Skin of body (tissue), 2 donors: ENCODE results near the gene ZNF239. TPM values are rescaled to one million over a fixed set of nuclear protein-coding genes. Genes with fewer than 3 reads are reported as not detected.
"Not testable (repeated sequence)": the region's sequence is repeated elsewhere in the genome, so short reads cannot be mapped to it uniquely, and the experiment has no call there.

Experiments
- DNase-seq: peaks from one replicate; lab custom pipeline; 2025; lab: John Stamatoyannopoulos, UW
- total RNA-seq: library from RNA; depleted of rRNA; stranded (reverse); fragments of >200 nt; gene quantifications from one replicate; pipeline ENCODE4 v1.2.3, GENCODE V29; 2014

ZNF239 gene
- total RNA-seq, result 5.6 TPM

- peak; percentile 73 for DNase-seq
Observed at GRCh38 chr10:43574001-43574892, at the start of gene ZNF239. Gene ZNF239 (minus strand): TSS chr10:43574616. CDS start chr10:43558079, 16,537 bp downstream.

GRCh38 chr10:43623351-43623750, 48.9 kb upstream of the ZNF239 start:
- no peak for DNase-seq

- no peak for DNase-seq
Observed at GRCh38 chr10:43622038-43622437, 47.6 kb upstream of the ZNF239 start.

GRCh38 chr10:43619368-43619767, 45.0 kb upstream of the ZNF239 start:
- no peak for DNase-seq

- DNase-seq, result no peak
Observed at GRCh38 chr10:43616697-43617370, 42.4 kb upstream of the ZNF239 start.

GRCh38 chr10:43610636-43611035, 36.2 kb upstream of the ZNF239 start:
- no peak for DNase-seq

GRCh38 chr10:43607199-43607573, 32.8 kb upstream of the ZNF239 start:
- no peak for DNase-seq

- peak; percentile 18 for DNase-seq
Observed at GRCh38 chr10:43606323-43607198, 32.1 kb upstream of the ZNF239 start, which contains the start of gene ZNF485. Gene ZNF485 (plus strand): TSS chr10:43606438. CDS start chr10:43607051, 613 bp downstream.

GRCh38 chr10:43605850-43606322, 31.5 kb upstream of the ZNF239 start:
- no peak for DNase-seq

GRCh38 chr10:43601576-43601975, 27.2 kb upstream of the ZNF239 start:
- DNase-seq, result not testable (repeated sequence)

GRCh38 chr10:43599333-43599732, 24.9 kb upstream of the ZNF239 start:
- no peak for DNase-seq

- DNase-seq, result no peak
Observed at GRCh38 chr10:43598446-43598845, 24.0 kb upstream of the ZNF239 start.

GRCh38 chr10:43596546-43596945, 22.1 kb upstream of the ZNF239 start:
- DNase-seq, result no peak

GRCh38 chr10:43595739-43596298, 21.4 kb upstream of the ZNF239 start:
- no peak for DNase-seq

- DNase-seq, result peak; percentile 31
Observed at GRCh38 chr10:43594944-43595589, 20.7 kb upstream of the ZNF239 start.

- DNase-seq, result no peak
Observed at GRCh38 chr10:43591303-43591904, 17.0 kb upstream of the ZNF239 start.

GRCh38 chr10:43586730-43587115, 12.3 kb upstream of the ZNF239 start:
- not testable (repeated sequence) for DNase-seq

- DNase-seq, result no peak
Observed at GRCh38 chr10:43585981-43586729, 11.7 kb upstream of the ZNF239 start.

- no peak for DNase-seq
Observed at GRCh38 chr10:43585046-43585445, 10.6 kb upstream of the ZNF239 start.
